Measurements from ENCODE around the gene TIRAP.

The TIRAP gene

GRCh38 chr11:126310992-126311310, 28.1 kb downstream of the TIRAP start:
- Histone ChIP-seq H3K4me1 (ENCODE audit: control insufficient read depth, low read depth, low read length) (no peaks in the 10 kb centered on the region), H3K4me3 (ENCODE audit: low read length) (no peak overlapping the region), H3K36me3 (ENCODE audit: control insufficient read depth, low read depth, low read length) (peaks cover 5% of the 10 kb centered on the region), H3K9ac (ENCODE audit: low read length) (no peak overlapping the region), H3K27me3 (ENCODE audit: control insufficient read depth, insufficient read depth, low read length) (no peaks in the 10 kb centered on the region), H3K27ac (ENCODE audit: low read length) (no peak overlapping the region), H3K9me3 (ENCODE audit: control insufficient read depth, low read depth, low read length) (no peaks in the 10 kb centered on the region)

- Histone ChIP-seq H3K27me3 (ENCODE audit: control insufficient read depth, insufficient read depth, low read length) (no peaks in the 10 kb centered on the region), H3K9ac (ENCODE audit: low read length) (no peak overlapping the region), H3K27ac (ENCODE audit: low read length) (no peak overlapping the region), H3K4me3 (ENCODE audit: low read length) (no peak overlapping the region), H3K4me1 (ENCODE audit: control insufficient read depth, low read depth, low read length) (no peaks in the 10 kb centered on the region), H3K36me3 (ENCODE audit: control insufficient read depth, low read depth, low read length) (peaks cover 5% of the 10 kb centered on the region), H3K9me3 (ENCODE audit: control insufficient read depth, low read depth, low read length) (no peaks in the 10 kb centered on the region)
These were observed 28.8 kb downstream of the TIRAP start for GRCh38 chr11:126311401-126312291.

GRCh38 chr11:126312961-126313360, 30.1 kb downstream of the TIRAP start:
- Histone ChIP-seq H3K9me3 (ENCODE audit: control insufficient read depth, low read depth, low read length) (no peaks in the 10 kb centered on the region), H3K4me1 (ENCODE audit: control insufficient read depth, low read depth, low read length) (no peaks in the 10 kb centered on the region), H3K27ac (ENCODE audit: low read length) (no peak overlapping the region), H3K9ac (ENCODE audit: low read length) (no peak overlapping the region), H3K4me3 (ENCODE audit: low read length) (no peak overlapping the region), H3K36me3 (ENCODE audit: control insufficient read depth, low read depth, low read length) (peaks cover 5% of the 10 kb centered on the region), H3K27me3 (ENCODE audit: control insufficient read depth, insufficient read depth, low read length) (no peaks in the 10 kb centered on the region)

GRCh38 chr11:126313826-126314225, 30.9 kb downstream of the TIRAP start:
- H3K4me3 ChIP-seq (ENCODE audit: low read length): no peak overlapping the region
- H3K4me1 ChIP-seq (ENCODE audit: control insufficient read depth, low read depth, low read length): no peaks in the 10 kb centered on the region
- no peak overlapping the region for H3K9ac ChIP-seq (ENCODE audit: low read length)
- no peaks in the 10 kb centered on the region for H3K27me3 ChIP-seq (ENCODE audit: control insufficient read depth, insufficient read depth, low read length)
- H3K36me3 ChIP-seq (ENCODE audit: control insufficient read depth, low read depth, low read length): peaks cover 5% of the 10 kb centered on the region
- H3K9me3 ChIP-seq (ENCODE audit: control insufficient read depth, low read depth, low read length): no peaks in the 10 kb centered on the region
- no peak overlapping the region for H3K27ac ChIP-seq (ENCODE audit: low read length)

- Histone ChIP-seq H3K9me3 (ENCODE audit: control insufficient read depth, low read depth, low read length) (no peaks in the 10 kb centered on the region), H3K36me3 (ENCODE audit: control insufficient read depth, low read depth, low read length) (peaks cover 5% of the 10 kb centered on the region), H3K4me1 (ENCODE audit: control insufficient read depth, low read depth, low read length) (no peaks in the 10 kb centered on the region), H3K27ac (ENCODE audit: low read length) (no peak overlapping the region), H3K4me3 (ENCODE audit: low read length) (no peak overlapping the region), H3K9ac (ENCODE audit: low read length) (no peak overlapping the region), H3K27me3 (ENCODE audit: control insufficient read depth, insufficient read depth, low read length) (no peaks in the 10 kb centered on the region)
These were observed 34.5 kb downstream of the TIRAP start for GRCh38 chr11:126317432-126317755.

GRCh38 chr11:126317756-126318573, 35.1 kb downstream of the TIRAP start:
- no peaks in the 10 kb centered on the region for H3K9me3 ChIP-seq (ENCODE audit: control insufficient read depth, low read depth, low read length)
- no peak overlapping the region for H3K4me3 ChIP-seq (ENCODE audit: low read length)
- H3K9ac ChIP-seq (ENCODE audit: low read length): no peak overlapping the region
- no peaks in the 10 kb centered on the region for H3K27me3 ChIP-seq (ENCODE audit: control insufficient read depth, insufficient read depth, low read length)
- H3K4me1 ChIP-seq (ENCODE audit: control insufficient read depth, low read depth, low read length): no peaks in the 10 kb centered on the region
- no peak overlapping the region for H3K27ac ChIP-seq (ENCODE audit: low read length)
- peaks cover 5% of the 10 kb centered on the region for H3K36me3 ChIP-seq (ENCODE audit: control insufficient read depth, low read depth, low read length)

- H3K27ac ChIP-seq (ENCODE audit: low read length): no peak overlapping the region
- H3K4me1 ChIP-seq (ENCODE audit: control insufficient read depth, low read depth, low read length): no peaks in the 10 kb centered on the region
- no peak overlapping the region for H3K4me3 ChIP-seq (ENCODE audit: low read length)
- no peaks in the 10 kb centered on the region for H3K9me3 ChIP-seq (ENCODE audit: control insufficient read depth, low read depth, low read length)
- H3K27me3 ChIP-seq (ENCODE audit: control insufficient read depth, insufficient read depth, low read length): no peaks in the 10 kb centered on the region
- no peak overlapping the region for H3K9ac ChIP-seq (ENCODE audit: low read length)
- peaks cover 5% of the 10 kb centered on the region for H3K36me3 ChIP-seq (ENCODE audit: control insufficient read depth, low read depth, low read length)
These were observed 35.9 kb downstream of the TIRAP start for GRCh38 chr11:126318574-126319373.

GRCh38 chr11:126319374-126319740, 36.5 kb downstream of the TIRAP start:
- H3K4me1 ChIP-seq (ENCODE audit: control insufficient read depth, low read depth, low read length): no peaks in the 10 kb centered on the region
- H3K9ac ChIP-seq (ENCODE audit: low read length): no peak overlapping the region
- no peak overlapping the region for H3K4me3 ChIP-seq (ENCODE audit: low read length)
- H3K27me3 ChIP-seq (ENCODE audit: control insufficient read depth, insufficient read depth, low read length): no peaks in the 10 kb centered on the region
- peaks cover under 1% of the 10 kb centered on the region for H3K36me3 ChIP-seq (ENCODE audit: control insufficient read depth, low read depth, low read length)
- no peak overlapping the region for H3K27ac ChIP-seq (ENCODE audit: low read length)
- no peaks in the 10 kb centered on the region for H3K9me3 ChIP-seq (ENCODE audit: control insufficient read depth, low read depth, low read length)

- Histone ChIP-seq H3K4me1 (ENCODE audit: control insufficient read depth, low read depth, low read length) (no peaks in the 10 kb centered on the region), H3K27ac (ENCODE audit: low read length) (no peak overlapping the region), H3K9ac (ENCODE audit: low read length) (no peak overlapping the region), H3K9me3 (ENCODE audit: control insufficient read depth, low read depth, low read length) (no peaks in the 10 kb centered on the region), H3K36me3 (ENCODE audit: control insufficient read depth, low read depth, low read length) (no peaks in the 10 kb centered on the region), H3K27me3 (ENCODE audit: control insufficient read depth, insufficient read depth, low read length) (no peaks in the 10 kb centered on the region), H3K4me3 (ENCODE audit: low read length) (no peak overlapping the region)
These were observed 40.1 kb downstream of the TIRAP start for GRCh38 chr11:126322996-126323395.

GRCh38 chr11:126327281-126328000, 44.5 kb downstream of the TIRAP start:
- Histone ChIP-seq H3K4me1 (ENCODE audit: control insufficient read depth, low read depth, low read length) (no peaks in the 10 kb centered on the region), H3K36me3 (ENCODE audit: control insufficient read depth, low read depth, low read length) (no peaks in the 10 kb centered on the region), H3K4me3 (ENCODE audit: low read length) (no peak overlapping the region), H3K9me3 (ENCODE audit: control insufficient read depth, low read depth, low read length) (no peaks in the 10 kb centered on the region), H3K9ac (ENCODE audit: low read length) (no peak overlapping the region), H3K27ac (ENCODE audit: low read length) (no peak overlapping the region), H3K27me3 (ENCODE audit: control insufficient read depth, insufficient read depth, low read length) (no peaks in the 10 kb centered on the region)

- Histone ChIP-seq H3K9ac (ENCODE audit: low read length) (no peak overlapping the region), H3K27me3 (ENCODE audit: control insufficient read depth, insufficient read depth, low read length) (no peaks in the 10 kb centered on the region), H3K36me3 (ENCODE audit: control insufficient read depth, low read depth, low read length) (no peaks in the 10 kb centered on the region)
These were observed 45.1 kb downstream of the TIRAP start for GRCh38 chr11:126328001-126328390.

More at GRCh38 chr11:126328001-126328390, 45.1 kb downstream of the TIRAP start:
- Histone ChIP-seq H3K27ac (ENCODE audit: low read length) (no peak overlapping the region), H3K9me3 (ENCODE audit: control insufficient read depth, low read depth, low read length) (no peaks in the 10 kb centered on the region), H3K4me3 (ENCODE audit: low read length) (no peak overlapping the region), H3K4me1 (ENCODE audit: control insufficient read depth, low read depth, low read length) (no peaks in the 10 kb centered on the region)

All from iPS-18a (cell line).